Stimulated activated CD4-positive, alpha-beta T cell treated with anti-CD3 and anti-CD28 coated beads, Interleukin-1b, Interleukin-23, amount 100 ng/mL, for 24 hours (primary cell): ENCODE results near the gene SYCE3.
A peak's percentile ranks its signal among the peaks of the same experiment; 100 is the strongest.
"Not testable (repeated sequence)": the region's sequence is repeated elsewhere in the genome, so short reads cannot be mapped to it uniquely, and the experiment has no call there.

ENCODE experiments used
- DNase-seq, 4 experiments: peaks; one replicate each; pipeline ENCODE4 v3.0.0-alpha.2; 2020; ENCODE audit warnings: low read depth in 4 of 4, low spot score in 1 of 4

The SYCE3 gene

DNA sequence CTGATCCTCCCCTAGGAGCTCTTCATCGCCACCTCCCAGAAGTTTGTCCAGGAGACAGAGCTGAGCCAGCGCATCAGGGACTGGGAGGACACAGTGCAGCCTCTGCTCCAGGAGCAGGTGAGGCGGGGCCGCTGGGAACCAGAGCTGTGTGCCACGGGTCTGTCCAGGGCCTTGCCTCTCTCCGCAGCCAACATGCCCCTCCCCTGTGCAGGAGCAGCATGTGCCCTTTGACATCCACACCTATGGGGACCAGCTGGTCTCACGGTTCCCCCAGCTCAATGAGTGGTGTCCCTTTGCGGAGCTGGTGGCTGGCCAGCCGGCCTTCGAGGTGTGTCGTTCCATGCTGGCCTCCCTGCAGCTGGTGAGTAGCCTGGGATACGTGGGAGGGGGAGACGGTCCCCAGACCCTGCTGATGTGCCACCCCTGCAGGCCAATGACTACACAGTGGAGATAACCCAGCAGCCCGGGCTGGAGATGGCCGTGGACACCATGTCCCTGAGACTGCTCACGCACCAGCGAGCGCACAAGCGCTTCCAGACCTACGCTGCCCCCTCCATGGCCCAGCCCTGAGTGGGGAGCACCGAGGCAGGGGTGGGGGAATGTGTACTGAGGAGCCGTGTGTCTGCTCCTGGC lies 39.8 kb downstream of the SYCE3 start:
- DNase-seq, result no peak

- DNase-seq, result no peak
Observed at GRCh38 chr22:50522208-50522805, 40.4 kb downstream of the SYCE3 start.

GRCh38 chr22:50521710-50522109 lies 41.0 kb downstream of the SYCE3 start:
- DNase-seq, result no peak

- DNase-seq, result no peak
Observed at GRCh38 chr22:50520826-50521453, 41.8 kb downstream of the SYCE3 start.

GRCh38 chr22:50520184-50520583 lies 42.5 kb downstream of the SYCE3 start:
- DNase-seq, result not testable (repeated sequence)

DNA sequence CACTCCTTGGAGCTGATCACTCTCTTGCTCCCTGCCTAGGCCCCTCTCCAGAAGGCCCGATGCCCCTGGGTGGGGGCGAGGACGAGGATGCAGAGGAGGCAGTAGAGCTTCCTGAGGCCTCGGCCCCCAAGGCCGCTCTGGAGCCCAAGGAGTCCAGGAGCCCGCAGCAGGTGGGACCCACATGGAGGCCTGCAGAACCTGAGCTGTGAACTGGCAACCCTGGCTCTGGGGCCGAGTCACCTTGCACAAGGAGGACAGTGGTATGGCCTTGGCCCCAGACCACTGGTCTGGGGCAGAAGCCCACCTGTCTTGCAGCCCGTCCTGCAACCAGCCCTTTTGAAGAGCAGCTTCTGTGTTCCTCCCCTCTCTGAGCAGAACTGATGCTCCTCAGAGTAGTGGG lies 43.6 kb downstream of the SYCE3 start:
- DNase-seq, result no peak

DNA sequence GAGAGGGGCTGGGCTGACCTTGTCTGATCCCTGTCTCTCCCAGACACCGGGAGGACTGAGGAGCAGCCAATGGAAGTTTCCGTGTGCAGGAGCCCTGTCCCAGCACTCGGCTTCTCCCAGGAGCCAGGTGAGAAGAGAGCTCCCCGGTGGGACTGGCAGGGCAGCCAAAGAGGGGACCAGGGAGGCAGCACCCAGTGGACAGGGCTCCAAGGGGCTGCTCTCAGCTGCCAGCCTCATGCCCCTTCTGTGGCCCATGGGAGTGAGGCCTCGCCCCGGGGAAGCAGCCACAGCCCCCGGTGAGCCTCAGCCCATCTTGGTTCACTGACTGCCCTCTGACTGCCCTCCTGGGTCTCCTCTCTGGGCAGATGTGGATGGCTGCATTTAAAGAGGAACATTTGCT lies 44.1 kb downstream of the SYCE3 start:
- no peak for DNase-seq

- DNase-seq, result no peak
Observed at GRCh38 chr22:50517495-50518260, 45.0 kb downstream of the SYCE3 start.

DNA sequence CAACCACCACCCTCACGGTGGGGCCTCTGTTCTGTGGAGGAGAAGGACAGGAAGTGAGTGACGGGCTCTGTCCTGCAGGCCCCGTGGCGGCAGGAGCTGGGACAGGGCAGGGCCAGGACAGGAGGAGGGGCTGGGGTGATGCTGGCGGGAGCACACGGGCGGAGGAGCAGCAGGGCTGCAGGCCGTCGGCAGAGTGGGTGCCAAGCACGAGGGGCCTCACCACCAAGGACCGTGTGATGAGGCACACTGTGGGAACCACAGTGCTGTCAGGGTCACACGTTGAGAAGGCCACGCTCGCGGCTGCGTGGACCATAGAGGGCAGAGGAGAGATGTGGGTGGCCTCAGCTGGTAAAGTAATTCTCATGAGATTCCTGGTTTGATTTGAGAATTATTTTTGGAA lies 45.8 kb downstream of the SYCE3 start:
- DNase-seq, result no peak

DNA sequence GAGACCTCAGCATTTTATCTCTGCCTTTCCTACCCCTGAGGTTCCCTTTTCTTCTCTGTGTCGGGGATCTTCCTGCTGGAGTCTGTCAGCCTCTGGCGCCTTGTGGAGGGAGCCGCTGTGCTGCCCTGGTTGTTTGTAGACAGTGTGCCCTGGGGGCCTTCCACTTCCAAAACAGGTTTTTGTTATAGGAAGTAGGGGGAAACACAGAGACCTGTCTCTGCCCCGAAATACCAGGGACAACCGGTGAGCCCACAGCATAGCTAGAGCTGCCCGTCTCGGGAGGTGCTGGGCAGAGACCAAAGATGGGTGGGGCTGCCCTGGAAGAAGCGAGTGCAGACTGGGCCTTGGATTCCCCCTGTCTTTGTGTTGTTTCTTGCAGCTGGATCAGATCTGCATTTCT lies 46.7 kb downstream of the SYCE3 start:
- DNase-seq, result no peak

GRCh38 chr22:50513175-50513574 lies 49.5 kb downstream of the SYCE3 start:
- no peak for DNase-seq

DNA sequence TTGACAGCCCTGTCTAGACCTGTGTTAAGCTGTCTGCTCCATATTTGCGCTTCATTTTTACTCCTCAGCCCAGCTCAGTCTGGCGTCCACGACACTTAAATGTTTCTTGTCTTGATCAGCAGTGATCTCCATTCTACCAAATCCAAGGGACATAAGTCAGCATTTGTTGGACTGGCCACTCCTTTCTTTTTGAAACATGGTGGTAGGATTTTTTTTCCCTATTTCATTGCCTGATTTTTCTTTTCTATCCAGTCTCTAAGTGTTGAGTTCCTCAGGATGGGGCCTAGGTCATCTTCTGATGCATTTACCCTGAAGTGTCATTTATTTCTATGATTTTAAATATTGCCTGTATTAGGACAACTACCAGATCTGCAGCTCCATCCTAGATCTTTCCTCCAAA lies 53.8 kb downstream of the SYCE3 start:
- no peak for DNase-seq

DNA sequence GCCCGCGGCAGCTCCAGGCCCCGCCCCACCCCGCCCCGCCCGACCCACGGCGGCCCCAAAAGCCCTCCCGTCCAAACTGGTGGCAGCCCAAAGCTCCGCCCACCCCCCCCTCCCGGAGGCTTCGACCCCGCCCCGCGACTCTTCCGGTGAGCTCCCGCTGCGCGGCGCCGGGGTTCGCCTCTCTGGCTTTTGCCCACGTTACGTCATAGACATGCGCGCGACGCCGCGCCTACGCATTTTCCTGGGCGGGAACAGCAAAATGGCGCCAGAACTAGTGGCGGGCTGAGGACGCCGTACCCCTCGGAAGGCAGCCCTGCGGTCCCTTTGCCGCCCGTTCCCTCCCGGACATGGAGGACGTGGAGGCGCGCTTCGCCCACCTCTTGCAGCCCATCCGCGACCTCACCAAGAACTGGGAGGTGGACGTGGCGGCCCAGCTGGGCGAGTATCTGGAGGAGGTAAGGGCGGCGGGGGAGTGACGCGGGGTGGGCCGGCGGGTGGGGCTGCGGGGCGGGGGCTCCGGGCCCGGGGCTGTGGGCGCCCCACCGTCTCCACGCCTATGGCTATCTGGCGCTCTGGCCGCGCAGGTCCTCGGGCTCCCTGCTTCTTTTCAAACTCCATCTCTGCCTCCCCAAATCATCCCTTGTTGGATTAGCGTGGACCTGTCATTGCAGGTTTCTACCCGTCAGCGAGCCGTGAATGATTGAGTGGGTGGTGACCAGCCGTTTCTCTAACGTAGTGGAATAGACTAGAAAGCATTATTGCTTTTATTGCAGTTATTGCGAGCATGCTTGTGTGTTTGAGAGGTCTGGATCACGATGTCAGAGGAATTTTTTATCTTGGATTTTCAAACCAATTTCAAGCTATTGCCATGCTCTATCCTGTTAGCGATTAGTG lies 54.5 kb downstream of the SYCE3 start, which contains the start of gene NCAPH2:
TSS of gene NCAPH2 (plus strand) at position 234 of the 894 bp plus-strand sequence. CDS start at position 348, 114 bp downstream.
- peak in 3 of 4 experiments; percentile 96 to 98 (median 96) for DNase-seq

DNA sequence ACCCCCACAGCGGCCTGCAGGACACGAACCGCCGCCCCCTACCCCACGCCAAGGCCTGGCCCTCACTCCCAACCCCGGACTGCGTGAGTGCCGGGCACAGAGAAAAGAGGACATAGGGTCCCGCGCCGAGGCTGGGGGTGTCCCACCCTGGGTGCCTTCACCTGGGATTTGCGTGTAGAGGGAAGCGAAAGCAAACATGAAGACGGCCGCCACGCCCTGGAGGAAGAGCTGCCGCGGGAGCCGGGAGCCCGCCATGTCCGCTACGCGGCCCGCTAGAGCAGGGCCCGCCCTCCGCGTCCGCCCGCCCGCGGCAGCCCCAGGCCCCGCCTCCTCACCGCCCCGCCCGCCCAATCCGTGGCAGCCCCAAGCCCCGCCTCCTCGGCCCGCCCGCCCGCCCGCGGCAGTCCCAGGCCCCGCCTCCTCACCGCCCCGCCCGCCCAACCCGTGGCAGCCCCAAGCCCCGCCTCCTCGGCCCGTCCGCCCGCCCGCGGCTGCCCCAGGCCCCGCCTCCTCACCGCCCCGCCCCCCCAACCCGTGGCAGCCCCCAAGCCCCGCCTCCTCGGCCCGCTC lies 55.2 kb downstream of the SYCE3 start, which contains the start of gene LMF2:
TSS of gene LMF2 (minus strand) at position 282 of the 570 bp plus-strand sequence. CDS start at position 255, 27 bp downstream.
- DNase-seq, result peak; percentile 86 to 96 (median 88)

GRCh38 chr22:50506611-50507420 lies 55.9 kb downstream of the SYCE3 start:
- DNase-seq, result no peak

GRCh38 chr22:50505776-50506610 lies 56.7 kb downstream of the SYCE3 start:
- no peak for DNase-seq

- DNase-seq, result no peak
Observed at GRCh38 chr22:50505276-50505775, 57.4 kb downstream of the SYCE3 start.
